ENCODE measurements around the gene MRPS10.

GRCh38 chr6:42259286-42259685 lies 41.6 kb upstream of the MRPS10 start:
- TF ChIP-seq CTCF (IDR thresholded peaks at IDR 0.05): no peak
- no peak for TF ChIP-seq POLR2A (IDR thresholded peaks at IDR 0.05)

Measured in body of pancreas (tissue), 4 donors.